Panc1 (cell line): ENCODE results near the gene SMCO3.

Experiments
- CTCF ChIP-seq: fragments of 450-650 bp; IDR thresholded peaks from 2 replicates; pipeline ENCODE4 v1.5.1; 2017; ENCODE audit warnings: mild to moderate bottlenecking
- POLR2AphosphoS5 ChIP-seq: IDR thresholded peaks from 2 replicates; pipeline ENCODE4 v1.6.1; 2012; ENCODE audit warnings: mild to moderate bottlenecking, low read depth, low read length, moderate library complexity
- REST ChIP-seq, 2 experiments: IDR thresholded peaks; 2 replicates each; pipeline ENCODE4 v1.6.1; 2011 to 2012; ENCODE audit warnings: low read depth in 2 of 2, control low read depth in 1 of 2, low read length in 1 of 2, mild to moderate bottlenecking in 1 of 2, moderate library complexity in 1 of 2; ENCODE audit not compliant: insufficient read depth in 1 of 2
- TCF7L2 ChIP-seq: IDR thresholded peaks from 2 replicates; pipeline ENCODE4 v1.6.1; 2011; ENCODE audit warnings: mild to moderate bottlenecking, low read depth, low read length, inconsistent platforms

GRCh38 chr12:14766649-14767215, 47.2 kb downstream of the SMCO3 start:
- no peak for TF ChIP-seq CTCF
- TF ChIP-seq TCF7L2, result no peak
- no peak for TF ChIP-seq REST (IDR thresholded peaks at IDR 0.05; ENCODE audit: insufficient read depth in 1 of 2, low read depth in 2 of 2, low read length in 1 of 2)
- TF ChIP-seq POLR2AphosphoS5, result no peak
